SK-N-SH (cell line): ENCODE measurements around the gene ZNF579.

ENCODE experiments used
- CHD2 ChIP-seq: fragments of 150-350 bp; IDR thresholded peaks from 2 replicates; pipeline ENCODE4 v1.6.1; 2018; ENCODE audit warnings: low read length; ENCODE audit not compliant: partially characterized antibody
- CTCF ChIP-seq: fragments of 200-600 bp; sonication (generic); IDR thresholded peaks from 2 replicates; pipeline ENCODE4 v1.6.1; 2017; ENCODE audit warnings: antibody characterized with exemption, mild to moderate bottlenecking, moderate library complexity
- FOXM1 ChIP-seq: IDR thresholded peaks from 2 replicates; pipeline ENCODE4 v1.4.0; 2012; ENCODE audit warnings: low read depth, mild to moderate bottlenecking
- GABPA ChIP-seq: IDR thresholded peaks from 2 replicates; pipeline ENCODE4 v1.4.0; 2012; ENCODE audit warnings: low read depth, mild to moderate bottlenecking
- JUND ChIP-seq: IDR thresholded peaks from 2 replicates; pipeline ENCODE4 v1.4.0; 2012
- POLR2AphosphoS5 ChIP-seq: IDR thresholded peaks from 2 replicates; pipeline ENCODE4 v1.6.1; 2012; ENCODE audit warnings: low read depth, low read length
- RAD21 ChIP-seq: IDR thresholded peaks from 2 replicates; pipeline ENCODE4 v1.6.1; 2012; ENCODE audit warnings: mild to moderate bottlenecking, low read length
- RCOR1 ChIP-seq: fragments of 150-350 bp; IDR thresholded peaks from 2 replicates; pipeline ENCODE4 v1.6.1; 2017; ENCODE audit warnings: antibody characterized with exemption, low read length
- SIN3A ChIP-seq: IDR thresholded peaks from 2 replicates; pipeline ENCODE4 v1.6.1; 2012; ENCODE audit warnings: low read depth, mild to moderate bottlenecking, low read length, moderate library complexity, borderline replicate concordance
- TAF1 ChIP-seq: IDR thresholded peaks from 2 replicates; pipeline ENCODE4 v1.6.1; 2012; ENCODE audit warnings: low read depth, mild to moderate bottlenecking, low read length, moderate library complexity, borderline replicate concordance
- TEAD4 ChIP-seq: IDR thresholded peaks from 2 replicates; pipeline ENCODE4 v1.4.0; 2012; ENCODE audit warnings: mild to moderate bottlenecking, borderline replicate concordance; ENCODE audit not compliant: insufficient read depth

- TF ChIP-seq CTCF = no peak
- no peak for TF ChIP-seq GABPA
- TF ChIP-seq RAD21 = no peak
- no peak for TF ChIP-seq SIN3A
- TF ChIP-seq POLR2AphosphoS5 = no peak
- TF ChIP-seq RCOR1 = no peak
- no peak for TF ChIP-seq TEAD4
- TF ChIP-seq JUND = no peak
- no peak for TF ChIP-seq TAF1
- no peak for TF ChIP-seq CHD2
- TF ChIP-seq FOXM1 = no peak
Observed at GRCh38 chr19:55598034-55598433, 17.4 kb upstream of the ZNF579 start.
